Measurements from ENCODE around the gene SYNJ2BP.
"Not testable (repeated sequence)": the region's sequence is repeated elsewhere in the genome, so short reads cannot be mapped to it uniquely, and the experiment has no call there.

The SYNJ2BP gene

DNA sequence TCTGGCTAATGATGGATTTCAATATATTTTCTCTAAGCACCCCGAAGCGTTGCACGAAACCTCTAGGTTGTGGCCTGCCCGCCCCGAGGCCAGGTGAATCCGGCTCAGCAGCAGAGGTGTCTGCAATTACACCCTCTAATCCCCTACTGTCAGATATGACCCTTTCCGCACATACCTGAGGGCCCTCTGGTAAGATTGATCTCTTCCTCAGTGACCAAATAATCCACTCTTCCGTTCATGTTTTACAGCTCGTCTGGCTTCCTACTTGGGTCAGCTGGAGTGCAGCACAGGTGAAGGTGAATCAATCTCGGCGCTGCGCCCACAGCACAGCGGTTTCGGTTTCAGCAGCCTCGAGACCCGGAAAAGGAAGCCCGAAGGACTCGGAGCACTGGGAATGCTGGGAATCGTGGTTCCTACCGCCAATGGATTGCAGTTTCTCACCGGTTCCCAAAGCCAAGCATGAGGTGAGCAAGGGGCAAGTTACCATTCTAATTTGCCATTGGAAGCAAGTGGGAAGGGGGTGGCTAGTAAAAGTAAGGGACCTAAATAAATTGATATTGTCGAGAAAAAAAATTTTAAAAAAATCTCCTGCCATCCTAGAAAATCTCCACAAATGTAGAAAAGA is at the start of gene SYNJ2BP:
Gene SYNJ2BP, minus strand, starts transcription at position 366 of the 625 bp plus-strand sequence. Its CDS starts 127 bp downstream, at position 239.
- peak; percentile 62 for DNase-seq

- DNase-seq = no peak
Observed at GRCh38 chr14:70454731-70455130, 37.8 kb upstream of the SYNJ2BP start.

DNA sequence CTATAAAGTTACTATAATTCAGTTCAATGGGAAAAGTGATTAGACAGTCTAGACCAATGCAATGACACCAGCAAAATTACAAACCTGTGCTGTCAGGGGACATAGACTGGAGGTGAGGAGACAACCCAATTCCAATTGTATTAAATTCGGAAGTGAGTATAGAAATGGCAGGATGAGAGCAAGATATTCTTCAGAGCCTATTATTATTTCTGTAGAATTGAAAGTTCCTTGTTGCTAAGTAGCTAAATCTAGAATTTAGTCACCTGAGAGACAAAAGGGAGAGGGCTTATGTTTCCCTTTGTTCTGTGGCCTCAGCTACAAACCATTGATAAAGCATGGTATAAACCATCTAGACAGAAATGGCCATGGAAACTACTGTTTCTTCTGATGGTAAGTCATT is 35.0 kb upstream of the SYNJ2BP start, which contains the start of gene ADAM21:
Gene ADAM21, plus strand, starts transcription at position 301 of the 400 bp plus-strand sequence. CDS start 5,326 bp downstream, outside the sequence.
- DNase-seq = no peak

DNA sequence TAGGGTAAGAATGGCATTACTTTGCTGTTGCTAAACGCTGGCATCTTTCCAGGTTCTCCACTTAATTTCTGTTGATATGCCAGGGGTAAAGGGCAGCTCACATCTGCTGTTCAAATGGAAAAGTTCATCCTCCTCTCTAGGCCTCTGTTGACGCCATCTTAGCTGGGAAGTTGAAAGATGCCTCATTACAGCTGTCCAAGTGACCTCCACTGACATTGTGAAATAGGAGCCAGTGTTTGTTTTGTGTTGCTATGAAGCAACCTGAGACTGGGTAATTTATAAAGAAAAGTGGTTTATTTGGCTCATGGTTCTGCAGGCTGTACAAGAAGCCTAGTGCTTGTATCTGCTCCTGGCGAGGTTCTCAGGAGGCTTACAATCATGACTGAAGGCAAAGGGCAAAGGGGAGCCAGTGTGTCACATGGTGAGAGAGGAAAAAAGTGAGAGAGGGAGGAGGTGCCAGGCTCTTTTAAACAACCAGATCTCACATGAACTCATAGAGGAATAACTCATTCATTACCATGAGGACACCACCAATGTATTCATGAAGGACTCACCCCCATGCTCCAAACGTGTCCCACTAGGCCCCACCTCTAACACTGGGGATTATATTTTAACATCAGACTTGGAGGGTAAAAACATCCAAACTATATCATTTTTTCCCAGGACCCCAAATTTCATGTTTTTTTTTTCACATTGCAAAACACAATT is 31.9 kb upstream of the SYNJ2BP start:
- no peak for DNase-seq

DNA sequence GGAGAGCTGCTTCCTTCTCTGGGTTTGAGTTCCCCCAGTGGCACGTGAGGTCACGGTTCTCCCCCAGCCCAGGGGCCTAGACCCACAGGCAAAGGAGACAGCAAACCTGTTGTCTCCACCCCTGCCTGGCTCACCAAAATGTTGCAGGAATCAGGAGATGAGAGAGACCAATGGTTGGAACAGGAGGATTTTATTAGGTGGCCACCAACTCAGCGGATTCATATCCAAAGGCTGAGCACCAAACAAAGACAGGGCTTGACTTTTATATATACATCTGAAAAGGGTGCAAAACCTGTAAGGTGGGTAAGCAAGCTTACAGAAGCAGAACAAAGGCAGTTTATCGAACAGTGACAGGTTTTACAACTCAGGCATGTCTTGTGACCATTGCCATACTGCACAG is 25.9 kb upstream of the SYNJ2BP start:
- DNase-seq = no peak

GRCh38 chr14:70441641-70442040 is 24.8 kb upstream of the SYNJ2BP start:
- DNase-seq = no peak

GRCh38 chr14:70436867-70437266 is 20.0 kb upstream of the SYNJ2BP start:
- no peak for DNase-seq

DNA sequence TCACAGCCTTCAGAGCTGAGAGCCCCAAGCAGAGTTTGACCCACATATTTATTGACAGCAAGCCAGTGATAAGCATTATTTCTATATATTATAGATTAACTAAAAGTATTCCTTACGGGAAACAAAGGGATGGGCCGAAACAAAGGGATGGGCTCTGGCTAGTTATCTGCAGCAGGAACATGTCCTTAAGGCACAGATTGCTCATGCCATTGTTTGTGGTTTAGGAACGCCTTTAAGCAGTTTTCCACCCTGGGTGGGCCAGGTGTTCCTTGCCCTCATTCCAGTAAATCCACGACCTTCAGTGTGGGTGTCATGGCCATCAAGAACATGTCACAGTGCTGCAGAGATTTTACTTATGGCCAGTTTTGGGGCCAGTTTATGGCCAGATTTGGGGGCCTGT is 9.7 kb upstream of the SYNJ2BP start:
- not testable (repeated sequence) for DNase-seq

DNA sequence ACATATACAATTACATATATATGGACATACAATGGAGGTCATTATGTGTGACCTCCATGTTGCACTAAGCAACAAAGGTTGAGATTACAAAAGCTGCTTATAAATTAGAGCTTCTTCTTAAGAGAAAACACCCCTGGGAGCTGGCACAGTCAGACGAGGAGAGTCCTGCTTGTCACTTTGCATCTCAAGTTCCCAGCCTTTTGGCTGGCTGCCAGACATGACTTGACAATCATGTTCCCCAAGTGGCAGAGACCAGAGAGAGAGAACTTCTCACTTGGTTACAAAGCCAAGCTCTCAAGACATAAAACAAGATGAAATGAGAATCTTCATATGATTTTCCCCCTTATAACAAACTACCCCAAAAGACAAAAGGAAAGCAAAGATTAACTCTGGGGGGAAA is 8.5 kb upstream of the SYNJ2BP start:
- DNase-seq = no peak

DNA sequence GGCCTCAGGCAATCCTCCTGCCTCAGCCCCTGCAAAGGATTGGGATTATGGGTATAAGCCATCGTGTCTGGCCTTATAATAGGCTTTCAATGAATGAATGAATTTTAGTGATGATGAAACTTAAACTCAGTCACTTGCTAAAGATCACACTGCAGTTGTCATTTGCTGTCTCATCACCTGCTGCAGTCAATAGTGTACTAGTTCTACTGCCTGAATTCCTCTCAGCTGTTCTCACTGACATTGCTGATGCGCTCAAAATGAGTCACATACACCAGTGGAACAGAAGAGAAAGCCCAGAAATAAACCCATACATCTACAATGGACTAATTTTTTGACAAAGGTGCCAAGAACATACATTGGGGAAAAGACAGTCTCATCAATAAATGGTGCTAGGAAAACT is 5.6 kb upstream of the SYNJ2BP start:
- no peak for DNase-seq

GRCh38 chr14:70419270-70419931 is 2.5 kb upstream of the SYNJ2BP start:
- DNase-seq = not testable (repeated sequence)

DNA sequence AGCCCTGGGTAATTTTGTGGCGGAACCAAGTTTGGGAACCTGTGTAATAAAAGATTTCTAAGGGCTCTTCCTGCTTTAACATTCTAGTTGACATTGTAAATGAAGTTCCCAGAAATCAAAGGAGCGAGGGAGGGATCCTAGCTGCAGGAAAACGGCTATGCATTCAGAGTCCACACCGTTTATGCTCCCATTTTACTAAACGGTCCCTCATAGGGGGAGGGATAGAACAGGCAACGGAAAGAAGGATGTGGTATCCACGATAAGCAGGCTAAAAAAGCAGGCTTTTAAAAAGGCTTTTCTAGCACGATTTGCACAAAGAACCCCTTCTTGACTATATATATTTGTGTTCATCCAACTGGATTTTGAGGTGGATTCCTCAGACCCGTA is 559 bp downstream of the SYNJ2BP start:
- DNase-seq = no peak

- DNase-seq = no peak
Observed at GRCh38 chr14:70415788-70416187, 1.1 kb downstream of the SYNJ2BP start.

DNA sequence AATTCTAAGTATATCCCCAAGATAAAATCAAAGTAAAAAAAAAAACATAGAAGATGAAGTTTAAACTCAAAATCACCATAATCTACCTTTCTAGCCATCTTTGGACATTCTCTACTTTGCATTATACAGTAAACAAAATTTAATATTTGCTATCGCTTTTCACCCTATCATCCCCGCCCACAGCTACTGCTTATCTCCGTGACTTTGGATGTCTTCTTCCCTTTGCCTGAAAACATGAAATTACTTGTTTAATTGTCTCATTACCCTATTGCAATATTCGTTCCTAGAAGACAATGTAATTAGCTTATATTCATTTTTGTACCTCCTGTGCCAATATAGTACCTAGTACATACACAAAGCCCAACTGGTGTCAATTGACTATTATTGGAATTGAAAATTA is 9.3 kb downstream of the SYNJ2BP start:
- no peak for DNase-seq

DNA sequence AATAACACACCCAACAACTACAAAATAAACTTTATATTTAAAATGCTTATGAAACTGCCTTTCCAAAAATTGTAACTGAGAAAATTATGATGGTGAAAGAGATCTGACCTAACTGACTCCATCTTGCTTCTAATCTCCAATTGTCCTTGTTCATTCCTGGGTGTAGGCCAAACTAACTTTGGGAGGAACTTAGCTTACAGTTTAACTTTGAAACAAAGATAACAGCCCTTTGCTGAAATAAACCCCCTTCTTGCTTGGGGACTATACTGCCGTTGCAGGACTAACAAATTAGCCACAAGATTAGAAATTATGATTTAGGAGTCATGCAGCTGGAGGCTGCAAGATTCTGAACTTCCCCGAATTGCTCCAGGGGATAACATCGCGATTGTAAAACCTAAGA is 10.7 kb downstream of the SYNJ2BP start:
- not testable (repeated sequence) for DNase-seq

- DNase-seq = not testable (repeated sequence)
Observed at GRCh38 chr14:70403335-70403734, 13.6 kb downstream of the SYNJ2BP start.

DNA sequence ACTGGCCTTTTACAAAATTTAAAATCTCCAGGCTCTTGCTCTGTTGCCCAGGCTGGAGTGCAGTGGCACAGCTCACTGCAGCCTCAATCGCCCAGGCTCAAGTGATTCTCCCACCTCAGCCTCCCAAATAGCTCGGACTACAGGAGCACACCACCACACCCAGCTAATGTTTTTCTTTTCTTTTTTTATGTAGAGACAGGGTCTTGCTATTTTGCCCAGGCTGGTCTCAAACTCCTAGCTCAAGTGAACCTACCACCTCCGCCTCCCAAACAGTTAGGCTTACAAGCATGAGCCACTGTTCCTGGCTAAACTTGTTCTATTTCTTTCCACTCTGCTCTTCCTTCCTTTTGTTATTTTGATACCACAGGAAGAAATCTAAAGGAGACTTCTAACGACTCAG is 15.2 kb downstream of the SYNJ2BP start:
- no peak for DNase-seq

DNA sequence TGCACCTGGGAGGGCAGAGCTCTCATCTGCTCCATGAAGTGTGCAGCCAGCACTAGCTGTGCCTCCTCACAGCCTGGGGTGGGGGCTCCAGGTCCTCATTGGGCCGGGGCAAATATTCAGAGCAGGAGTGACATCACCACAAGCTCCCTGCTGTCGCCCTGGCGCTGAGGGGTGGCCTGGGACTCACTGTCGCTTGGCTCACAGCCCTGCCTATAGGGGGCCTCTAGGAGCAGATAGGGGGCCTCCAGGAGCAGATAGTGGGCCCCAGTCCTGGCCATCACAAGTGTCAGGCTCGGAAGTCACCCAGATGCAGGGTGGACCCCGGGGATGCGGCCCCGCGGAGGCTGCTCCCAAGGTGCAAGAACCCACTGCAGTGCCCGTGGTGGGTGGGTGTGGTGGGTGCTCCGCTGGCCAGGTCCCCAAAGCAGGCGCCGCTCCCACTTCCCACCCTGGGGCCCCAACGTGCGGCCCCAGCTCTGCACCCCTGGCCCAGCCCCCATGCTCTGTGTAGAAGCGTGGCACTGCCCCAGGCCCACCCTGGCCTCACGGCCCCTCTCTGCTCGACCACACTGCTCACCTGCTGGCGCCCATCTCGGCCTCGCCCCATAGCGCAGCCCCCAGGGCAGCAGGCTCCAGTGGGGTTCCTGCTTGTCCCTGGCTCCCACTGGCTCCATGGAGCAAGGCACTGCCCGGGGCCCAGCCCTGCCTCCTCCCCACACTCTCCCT is 18.0 kb downstream of the SYNJ2BP start:
- no peak for DNase-seq

GRCh38 chr14:70398280-70398679 is 18.6 kb downstream of the SYNJ2BP start:
- DNase-seq = no peak

- DNase-seq = no peak
Observed at GRCh38 chr14:70397746-70398145, 19.1 kb downstream of the SYNJ2BP start.

DNA sequence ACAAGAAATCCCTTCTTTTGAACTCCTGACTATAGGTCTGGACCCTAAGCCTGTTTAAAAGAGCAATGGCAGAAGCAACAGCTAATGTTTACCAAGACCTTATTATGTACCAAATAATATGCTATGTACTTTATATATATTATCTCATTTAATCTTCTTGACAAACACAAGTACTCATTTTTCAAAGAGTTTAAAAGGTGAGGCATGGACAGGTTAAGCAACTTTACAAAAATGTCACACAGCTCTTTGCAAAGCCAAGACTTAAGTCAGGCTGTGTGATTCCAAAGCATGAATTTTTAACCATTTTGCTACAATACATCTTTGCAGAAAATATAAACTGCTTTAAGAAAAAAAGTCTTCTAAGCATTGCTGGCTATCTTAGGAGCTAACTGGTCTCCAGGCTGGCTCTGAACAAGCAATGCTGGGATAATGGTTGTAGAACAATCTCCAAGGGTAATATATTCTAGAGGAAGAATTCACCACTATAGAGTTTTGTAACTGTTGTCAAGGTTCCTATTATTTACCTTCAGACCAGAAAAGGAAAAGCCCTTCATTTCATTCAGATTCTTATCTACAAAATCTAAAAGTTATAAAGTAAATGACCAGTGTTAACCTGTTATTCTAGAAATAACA is 22.1 kb downstream of the SYNJ2BP start:
- DNase-seq = no peak

DNA sequence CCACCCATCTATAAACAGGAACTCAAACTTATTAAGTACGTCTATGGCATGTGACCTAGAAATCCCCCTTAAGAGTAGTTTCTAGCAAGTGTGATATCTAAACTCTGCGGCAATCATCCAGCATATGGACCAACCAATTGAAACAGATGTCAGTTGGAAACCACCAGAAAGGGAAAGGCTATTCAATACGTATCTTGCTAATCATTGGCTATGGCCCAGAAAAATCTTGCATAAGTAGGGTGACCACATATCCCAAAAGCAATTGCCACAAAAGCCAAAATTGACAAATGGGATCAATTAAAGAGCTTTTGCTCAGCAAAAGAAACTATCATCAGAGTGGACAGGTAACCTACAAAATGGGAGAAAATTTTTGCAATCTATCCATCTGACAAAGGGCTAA is 24.2 kb downstream of the SYNJ2BP start:
- no peak for DNase-seq
